Measurements from ENCODE around the gene CDH13.

CDH13 gene

DNA sequence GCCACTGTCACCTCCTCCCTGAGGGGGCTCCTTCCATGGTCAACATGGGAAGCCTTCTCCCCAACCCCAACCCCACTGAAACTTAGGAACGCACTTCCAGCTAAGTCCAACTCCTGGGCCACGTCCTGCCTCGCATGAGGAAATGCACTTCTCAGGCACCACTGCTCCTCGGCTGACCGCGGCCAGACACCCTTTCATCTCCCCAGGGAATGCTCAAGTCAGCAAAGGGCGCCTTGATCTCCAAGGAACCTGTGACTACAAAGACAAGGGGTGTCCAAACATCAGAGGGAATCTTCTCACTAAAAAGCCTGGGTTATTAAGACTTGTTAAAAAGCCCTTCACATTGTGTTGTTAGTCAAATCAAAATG lies 1056.1 kb downstream of the CDH13 start:
- ATAC-seq (ENCODE audit: insufficient read depth, low read depth) (no peak), DNase-seq (no peak)
- TF ChIP-seq EZH2 (IDR thresholded peaks at IDR 0.05; ENCODE audit: borderline replicate concordance, low read depth, low read length, severe bottlenecking) = no peak
- TF ChIP-seq, protein P1, sequence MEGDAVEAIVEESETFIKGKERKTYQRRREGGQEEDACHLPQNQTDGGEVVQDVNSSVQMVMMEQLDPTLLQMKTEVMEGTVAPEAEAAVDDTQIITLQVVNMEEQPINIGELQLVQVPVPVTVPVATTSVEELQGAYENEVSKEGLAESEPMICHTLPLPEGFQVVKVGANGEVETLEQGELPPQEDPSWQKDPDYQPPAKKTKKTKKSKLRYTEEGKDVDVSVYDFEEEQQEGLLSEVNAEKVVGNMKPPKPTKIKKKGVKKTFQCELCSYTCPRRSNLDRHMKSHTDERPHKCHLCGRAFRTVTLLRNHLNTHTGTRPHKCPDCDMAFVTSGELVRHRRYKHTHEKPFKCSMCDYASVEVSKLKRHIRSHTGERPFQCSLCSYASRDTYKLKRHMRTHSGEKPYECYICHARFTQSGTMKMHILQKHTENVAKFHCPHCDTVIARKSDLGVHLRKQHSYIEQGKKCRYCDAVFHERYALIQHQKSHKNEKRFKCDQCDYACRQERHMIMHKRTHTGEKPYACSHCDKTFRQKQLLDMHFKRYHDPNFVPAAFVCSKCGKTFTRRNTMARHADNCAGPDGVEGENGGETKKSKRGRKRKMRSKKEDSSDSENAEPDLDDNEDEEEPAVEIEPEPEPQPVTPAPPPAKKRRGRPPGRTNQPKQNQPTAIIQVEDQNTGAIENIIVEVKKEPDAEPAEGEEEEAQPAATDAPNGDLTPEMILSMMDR (IDR thresholded peaks at IDR 0.05; ENCODE audit: borderline replicate concordance, extremely low read depth, low read length, poor library complexity, severe bottlenecking) = no peak
- no peaks in the 10 kb centered on the region for H3K4me1 ChIP-seq (ENCODE audit: insufficient read depth, low read length)
- H3K79me2 ChIP-seq (ENCODE audit: insufficient read depth, low read length) = no peaks in the 10 kb centered on the region
- peaks cover 4% of the 10 kb centered on the region for H3K27me3 ChIP-seq (ENCODE audit: insufficient read depth, low read length, poor library complexity)
- no peak overlapping the region for H3K4me2 ChIP-seq (ENCODE audit: insufficient read depth, low read length)
- H3K36me3 ChIP-seq (ENCODE audit: insufficient read depth, low read length) = no peaks in the 10 kb centered on the region
- H3K27ac ChIP-seq (ENCODE audit: low read length) = no peak overlapping the region
- no peak overlapping the region for H2AFZ ChIP-seq (ENCODE audit: low read depth, low read length)
- no peak overlapping the region for H3K4me3 ChIP-seq (ENCODE audit: low read depth in 1 of 2, low read length in 2 of 2)
- no peaks in the 10 kb centered on the region for H4K20me1 ChIP-seq (ENCODE audit: insufficient read depth, low read length)
- no peak overlapping the region for H3K9ac ChIP-seq (ENCODE audit: low read depth, low read length)
- no peaks in the 10 kb centered on the region for H3K9me3 ChIP-seq (ENCODE audit: insufficient read depth, low read length, severe bottlenecking)

DNA sequence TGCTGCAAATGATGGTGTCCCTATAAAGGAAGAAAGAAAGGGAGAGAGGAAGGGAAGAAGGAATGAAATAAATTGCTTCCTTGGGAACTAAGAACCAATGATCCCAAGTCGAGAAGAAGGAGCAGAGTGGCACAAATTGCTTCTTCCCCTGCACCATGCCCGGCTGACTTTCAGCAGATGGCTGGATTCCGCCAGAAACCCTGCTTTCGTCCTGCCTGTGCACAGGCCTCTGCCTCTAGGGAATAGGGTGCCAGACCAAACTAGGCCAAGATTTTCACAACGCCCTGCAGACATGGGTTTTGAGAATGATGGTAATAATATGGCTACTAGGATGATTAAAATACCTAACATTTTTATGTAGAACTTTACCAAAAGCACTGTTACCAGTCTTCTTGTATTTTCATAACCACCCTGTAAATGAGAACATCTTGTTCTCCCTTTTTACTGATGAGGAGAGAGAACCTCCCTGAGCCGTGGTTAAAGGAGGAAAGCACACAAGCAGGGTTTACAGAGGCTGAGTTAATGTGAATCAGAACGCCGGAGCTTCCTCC lies 1058.9 kb downstream of the CDH13 start:
- no peak overlapping the region for H3K4me3 ChIP-seq (ENCODE audit: low read depth in 1 of 2, low read length in 2 of 2)
- H4K20me1 ChIP-seq (ENCODE audit: insufficient read depth, low read length) = no peaks in the 10 kb centered on the region
- no peak overlapping the region for H3K27ac ChIP-seq (ENCODE audit: low read length)
- DNase-seq (no peak), ATAC-seq (ENCODE audit: insufficient read depth, low read depth) (no peak)
- no peaks in the 10 kb centered on the region for H3K79me2 ChIP-seq (ENCODE audit: insufficient read depth, low read length)
- H3K36me3 ChIP-seq (ENCODE audit: insufficient read depth, low read length) = no peaks in the 10 kb centered on the region
- peaks cover 4% of the 10 kb centered on the region for H3K27me3 ChIP-seq (ENCODE audit: insufficient read depth, low read length, poor library complexity)
- no peaks in the 10 kb centered on the region for H3K4me1 ChIP-seq (ENCODE audit: insufficient read depth, low read length)
- H3K9ac ChIP-seq (ENCODE audit: low read depth, low read length) = no peak overlapping the region
- no peak overlapping the region for H3K4me2 ChIP-seq (ENCODE audit: insufficient read depth, low read length)
- no peaks in the 10 kb centered on the region for H3K9me3 ChIP-seq (ENCODE audit: insufficient read depth, low read length, severe bottlenecking)
- TF ChIP-seq EZH2 (IDR thresholded peaks at IDR 0.05; ENCODE audit: borderline replicate concordance, low read depth, low read length, severe bottlenecking) = no peak
- TF ChIP-seq, protein P1 (IDR thresholded peaks at IDR 0.05; ENCODE audit: borderline replicate concordance, extremely low read depth, low read length, poor library complexity, severe bottlenecking) = no peak
- H2AFZ ChIP-seq (ENCODE audit: low read depth, low read length) = no peak overlapping the region

DNA sequence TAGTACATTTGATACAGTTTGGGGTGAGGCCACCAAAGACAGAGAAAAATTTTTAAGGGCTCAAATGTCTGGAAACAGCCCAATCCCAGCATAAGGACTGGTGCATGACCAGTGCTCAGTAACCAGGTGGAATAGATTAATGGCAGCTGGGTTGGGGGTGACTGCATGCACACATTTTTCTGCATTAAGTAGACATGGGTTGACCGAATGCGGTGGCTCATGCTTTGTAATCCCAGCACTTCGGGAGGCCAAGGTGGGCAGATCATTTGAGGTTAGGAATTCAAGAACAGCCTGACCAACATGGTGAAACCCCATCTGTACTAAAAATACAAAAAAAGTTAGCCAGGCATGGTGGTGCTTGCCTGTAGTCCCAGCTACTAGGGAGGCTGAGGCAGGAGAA lies 1060.0 kb downstream of the CDH13 start:
- Histone ChIP-seq H2AFZ (ENCODE audit: low read depth, low read length) (no peak overlapping the region), H3K4me3 (ENCODE audit: low read depth in 1 of 2, low read length in 2 of 2) (no peak overlapping the region), H3K27ac (ENCODE audit: low read length) (no peak overlapping the region), H3K9ac (ENCODE audit: low read depth, low read length) (no peak overlapping the region), H3K36me3 (ENCODE audit: insufficient read depth, low read length) (no peaks in the 10 kb centered on the region), H4K20me1 (ENCODE audit: insufficient read depth, low read length) (no peaks in the 10 kb centered on the region), H3K79me2 (ENCODE audit: insufficient read depth, low read length) (no peaks in the 10 kb centered on the region), H3K4me1 (ENCODE audit: insufficient read depth, low read length) (no peaks in the 10 kb centered on the region), H3K9me3 (ENCODE audit: insufficient read depth, low read length, severe bottlenecking) (no peaks in the 10 kb centered on the region), H3K27me3 (ENCODE audit: insufficient read depth, low read length, poor library complexity) (no peaks in the 10 kb centered on the region), H3K4me2 (ENCODE audit: insufficient read depth, low read length) (no peak overlapping the region)
- ATAC-seq (ENCODE audit: insufficient read depth, low read depth) (no peak), DNase-seq (no peak)
- TF ChIP-seq, protein P1 (IDR thresholded peaks at IDR 0.05; ENCODE audit: borderline replicate concordance, extremely low read depth, low read length, poor library complexity, severe bottlenecking) = no peak
- no peak for TF ChIP-seq EZH2 (IDR thresholded peaks at IDR 0.05; ENCODE audit: borderline replicate concordance, low read depth, low read length, severe bottlenecking)

DNA sequence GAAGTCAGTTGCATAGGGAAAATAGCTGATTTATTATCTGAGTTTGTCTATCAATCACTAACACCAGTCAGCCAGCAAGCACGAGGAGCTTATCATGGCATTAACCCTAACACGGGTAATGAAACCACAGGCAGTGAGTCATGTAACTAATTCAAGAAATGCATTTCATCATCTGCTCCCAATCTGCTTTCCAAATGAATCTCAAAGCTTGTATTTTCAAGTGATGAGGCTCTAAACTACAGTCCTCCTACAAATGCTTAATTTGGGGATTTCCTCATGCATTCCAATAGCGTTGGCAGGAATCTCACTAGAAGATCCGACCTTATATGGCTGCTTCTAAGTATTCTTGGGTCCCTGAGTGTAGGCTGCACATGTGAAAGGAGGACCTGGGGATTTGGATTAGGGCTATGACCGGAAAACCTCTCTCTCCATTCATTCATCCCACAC lies 1062.6 kb downstream of the CDH13 start:
- no peak for DNase-seq
- Histone ChIP-seq H3K4me2 (ENCODE audit: insufficient read depth, low read length) (no peak overlapping the region), H4K20me1 (ENCODE audit: insufficient read depth, low read length) (no peaks in the 10 kb centered on the region), H3K79me2 (ENCODE audit: insufficient read depth, low read length) (no peaks in the 10 kb centered on the region), H3K27ac (ENCODE audit: low read length) (no peak overlapping the region), H3K36me3 (ENCODE audit: insufficient read depth, low read length) (no peaks in the 10 kb centered on the region), H3K4me3 (ENCODE audit: low read depth in 1 of 2, low read length in 2 of 2) (no peak overlapping the region), H3K9ac (ENCODE audit: low read depth, low read length) (no peak overlapping the region), H3K27me3 (ENCODE audit: insufficient read depth, low read length, poor library complexity) (no peaks in the 10 kb centered on the region), H2AFZ (ENCODE audit: low read depth, low read length) (no peak overlapping the region), H3K9me3 (ENCODE audit: insufficient read depth, low read length, severe bottlenecking) (no peaks in the 10 kb centered on the region), H3K4me1 (ENCODE audit: insufficient read depth, low read length) (no peaks in the 10 kb centered on the region)
- TF ChIP-seq, protein P1 (IDR thresholded peaks at IDR 0.05; ENCODE audit: borderline replicate concordance, extremely low read depth, low read length, poor library complexity, severe bottlenecking) = no peak
- no peak for TF ChIP-seq EZH2 (IDR thresholded peaks at IDR 0.05; ENCODE audit: borderline replicate concordance, low read depth, low read length, severe bottlenecking)
- no peak for ATAC-seq (ENCODE audit: insufficient read depth, low read depth)
